ENCODE results near the gene SLC25A23. TPM values are rescaled to one million over a fixed set of nuclear protein-coding genes. Genes with fewer than 3 reads are reported as not detected.

Gene SLC25A23
- total RNA-seq, 1 experiment from 2014 or later: 89.5 TPM

DNA sequence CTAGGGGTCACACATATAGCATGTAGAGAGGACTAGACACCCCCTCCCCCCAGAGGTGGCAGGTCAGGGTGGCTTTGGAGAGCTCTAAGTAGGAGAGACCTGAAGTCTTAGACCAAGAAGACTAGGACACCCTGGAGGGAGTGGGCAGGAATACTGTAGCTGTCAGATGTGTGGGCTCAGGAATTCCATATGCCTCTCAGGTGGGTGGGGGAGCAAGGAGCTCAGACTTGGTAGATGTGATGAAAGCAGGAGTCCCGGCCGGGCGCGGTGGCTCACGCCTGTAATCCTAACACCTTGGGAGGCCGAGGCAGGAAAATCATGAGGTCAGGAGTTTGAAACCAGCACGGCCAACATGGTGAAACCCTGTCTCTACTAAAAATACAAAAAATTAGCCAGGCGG is 6.1 kb upstream of the SLC25A23 start:
- POLR2A ChIA-PET: no interaction called here

DNA sequence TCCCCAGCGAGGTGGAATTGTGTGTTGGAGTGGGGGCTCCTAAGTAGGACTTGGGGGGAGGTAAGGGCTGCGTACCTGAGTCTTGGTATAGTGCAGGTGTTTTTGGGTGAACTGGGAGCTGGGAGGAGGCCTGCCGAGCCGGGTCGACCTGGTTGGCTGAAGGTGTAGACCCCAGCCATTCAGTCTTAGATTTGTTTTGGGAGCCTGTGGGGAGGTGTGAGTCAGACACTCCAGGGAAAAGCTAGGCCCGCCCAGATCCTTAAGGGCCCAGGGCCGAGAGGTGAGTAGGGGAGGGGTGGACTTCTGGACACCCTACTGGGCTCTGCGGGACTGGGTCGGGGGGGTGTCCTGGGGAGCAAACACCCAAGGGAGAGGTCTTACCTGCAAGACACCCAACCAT is 5.4 kb upstream of the SLC25A23 start:
- no peaks in the 10 kb centered on the region for H3K9me2 ChIP-seq (ENCODE audit: insufficient read depth)
- ATAC-seq (no peak), DNase-seq (ENCODE audit: low read depth, low spot score) (no peak)
- H3K79me2 ChIP-seq (ENCODE audit: insufficient read depth, low read length): peaks cover 14% of the 10 kb centered on the region
- H4K20me1 ChIP-seq (ENCODE audit: insufficient read depth): no peaks in the 10 kb centered on the region
- ChIA-PET POLR2A (no interaction called here), RAD21 (ENCODE audit: low non-redundant PET in 1 of 2, low total read pairs in 2 of 2, uncharacterized antibody in 2 of 2, unreplicated experiment in 2 of 2) (no interaction called here), CTCF (no interaction called here)
- peak overlapping the region; percentile 86 for H3K9ac ChIP-seq (ENCODE audit: low read length)
- no peak for TF ChIP-seq JUND (IDR thresholded peaks at IDR 0.05)
- no peak for TF ChIP-seq FOSL1 (IDR thresholded peaks at IDR 0.05; ENCODE audit: low read depth)
- TF ChIP-seq YY1 (IDR thresholded peaks at IDR 0.05; ENCODE audit: extremely low read depth, insufficient replicate concordance, low read depth, low read length): no peak
- TF ChIP-seq EZH2phosphoT487 (IDR thresholded peaks at IDR 0.05; ENCODE audit: borderline replicate concordance): no peak
- no peak for TF ChIP-seq EGR1 (IDR thresholded peaks at IDR 0.05; ENCODE audit: low read depth)
- no peak for TF ChIP-seq TCF7L2 (IDR thresholded peaks at IDR 0.05; ENCODE audit: borderline replicate concordance, extremely low read depth, insufficient read depth, insufficient read length)
- TF ChIP-seq SP1 (IDR thresholded peaks at IDR 0.05; ENCODE audit: low read depth): no peak
- TF ChIP-seq POLR2AphosphoS5 (IDR thresholded peaks at IDR 0.05; ENCODE audit: low read depth, low read length): peak; percentile 10; the same call in 1 of the 2 replicates
- no peak for TF ChIP-seq ELF1 (IDR thresholded peaks at IDR 0.05; ENCODE audit: borderline replicate concordance, low read depth)
- H3K4me1 ChIP-seq (ENCODE audit: control insufficient read depth in 1 of 2, insufficient read depth in 2 of 2, low read length in 2 of 2): peaks cover 11 to 21% of the 10 kb centered on the region in 2 experiments; a peak in 3 of 4 replicates
- peak overlapping the region; percentile 93 for H3K4me2 ChIP-seq (ENCODE audit: low read length)
- no peak overlapping the region for H2AFZ ChIP-seq (ENCODE audit: low read depth, low read length, poor library complexity, severe bottlenecking)
- H3K9me3 ChIP-seq (ENCODE audit: control insufficient read depth in 1 of 2, insufficient read depth in 1 of 2, low read depth in 1 of 2, low read length in 2 of 2): no peaks in the 10 kb centered on the region
- peak overlapping the region; percentile 84 to 95 for H3K4me3 ChIP-seq (replicated peaks in 1 of 2; ENCODE audit: low read depth in 1 of 2, low read length in 2 of 2)
- peak overlapping the region; percentile 74 for H3K27ac ChIP-seq (ENCODE audit: low read depth, low read length)
- intact Hi-C loops (cut with micrococcal nuclease): no loop called here
- BruUV-seq (replicated peaks): TSS peak; percentile 40
- H3K27me3 ChIP-seq (ENCODE audit: insufficient read depth, low read length): no peaks in the 10 kb centered on the region
- H3K36me3 ChIP-seq (ENCODE audit: control insufficient read depth in 1 of 2, insufficient read depth in 2 of 2, low read length in 2 of 2): peaks cover 0 to 10% of the 10 kb centered on the region in 2 experiments; a peak in 2 of 4 replicates

More for the DNA sequence above, 6.1 kb upstream of the SLC25A23 start:
- ChIA-PET RAD21 (ENCODE audit: low non-redundant PET in 1 of 2, low total read pairs in 2 of 2, uncharacterized antibody in 2 of 2, unreplicated experiment in 2 of 2) (no interaction called here), CTCF (no interaction called here)
- no peaks in the 10 kb centered on the region for H3K27me3 ChIP-seq (ENCODE audit: insufficient read depth, low read length)
- no peaks in the 10 kb centered on the region for H3K9me2 ChIP-seq (ENCODE audit: insufficient read depth)
- no peaks in the 10 kb centered on the region for H4K20me1 ChIP-seq (ENCODE audit: insufficient read depth)
- no peak overlapping the region; the same call in 1 of the 2 replicates for H3K9ac ChIP-seq (ENCODE audit: low read length)
- H3K27ac ChIP-seq (ENCODE audit: low read depth, low read length): no peak overlapping the region
- BruUV-seq (replicated peaks): no TSS peak
- no peak for TF ChIP-seq POLR2AphosphoS5 (IDR thresholded peaks at IDR 0.05; ENCODE audit: low read depth, low read length)
- no peak for TF ChIP-seq ELF1 (IDR thresholded peaks at IDR 0.05; ENCODE audit: borderline replicate concordance, low read depth)
- TF ChIP-seq SIN3A (IDR thresholded peaks at IDR 0.05; ENCODE audit: low read depth): no peak
- no peak for TF ChIP-seq RAD21 (IDR thresholded peaks at IDR 0.05; ENCODE audit: low read depth)
- TF ChIP-seq, protein P1, sequence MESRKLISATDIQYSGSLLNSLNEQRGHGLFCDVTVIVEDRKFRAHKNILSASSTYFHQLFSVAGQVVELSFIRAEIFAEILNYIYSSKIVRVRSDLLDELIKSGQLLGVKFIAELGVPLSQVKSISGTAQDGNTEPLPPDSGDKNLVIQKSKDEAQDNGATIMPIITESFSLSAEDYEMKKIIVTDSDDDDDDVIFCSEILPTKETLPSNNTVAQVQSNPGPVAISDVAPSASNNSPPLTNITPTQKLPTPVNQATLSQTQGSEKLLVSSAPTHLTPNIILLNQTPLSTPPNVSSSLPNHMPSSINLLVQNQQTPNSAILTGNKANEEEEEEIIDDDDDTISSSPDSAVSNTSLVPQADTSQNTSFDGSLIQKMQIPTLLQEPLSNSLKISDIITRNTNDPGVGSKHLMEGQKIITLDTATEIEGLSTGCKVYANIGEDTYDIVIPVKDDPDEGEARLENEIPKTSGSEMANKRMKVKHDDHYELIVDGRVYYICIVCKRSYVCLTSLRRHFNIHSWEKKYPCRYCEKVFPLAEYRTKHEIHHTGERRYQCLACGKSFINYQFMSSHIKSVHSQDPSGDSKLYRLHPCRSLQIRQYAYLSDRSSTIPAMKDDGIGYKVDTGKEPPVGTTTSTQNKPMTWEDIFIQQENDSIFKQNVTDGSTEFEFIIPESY (IDR thresholded peaks at IDR 0.05; ENCODE audit: extremely low read depth, insufficient replicate concordance, low read length): no peak
- no peak for TF ChIP-seq TCF7L2 (IDR thresholded peaks at IDR 0.05; ENCODE audit: borderline replicate concordance, extremely low read depth, insufficient read depth, insufficient read length)
- TF ChIP-seq CBX3 (IDR thresholded peaks at IDR 0.05; ENCODE audit: low read depth): no peak
- peaks cover 0 to 10% of the 10 kb centered on the region in 2 experiments; a peak in 2 of 4 replicates for H3K36me3 ChIP-seq (ENCODE audit: control insufficient read depth in 1 of 2, insufficient read depth in 2 of 2, low read length in 2 of 2)
- H3K9me3 ChIP-seq (ENCODE audit: control insufficient read depth in 1 of 2, insufficient read depth in 1 of 2, low read depth in 1 of 2, low read length in 2 of 2): no peaks in the 10 kb centered on the region
- H2AFZ ChIP-seq (ENCODE audit: low read depth, low read length, poor library complexity, severe bottlenecking): no peak overlapping the region
- H3K4me1 ChIP-seq (ENCODE audit: control insufficient read depth in 1 of 2, insufficient read depth in 2 of 2, low read length in 2 of 2): peaks cover 11 to 17% of the 10 kb centered on the region in 2 experiments; a peak in 3 of 4 replicates
- DNase-seq (ENCODE audit: low read depth, low spot score) (no peak), ATAC-seq (no peak)
- H3K79me2 ChIP-seq (ENCODE audit: insufficient read depth, low read length): peaks cover 14% of the 10 kb centered on the region
- H3K4me2 ChIP-seq (ENCODE audit: low read length): peak overlapping the region; percentile 93
- peak overlapping the region in 1 of 2 experiments; percentile 95; a peak in 1 of 4 replicates for H3K4me3 ChIP-seq (replicated peaks in 1 of 2; ENCODE audit: low read depth in 1 of 2, low read length in 2 of 2)
- intact Hi-C loops (cut with micrococcal nuclease): no loop called here

Data from HCT116 (cell line).